Umbilical cord (tissue), 2 donors: ENCODE results near the gene SLC28A1. TPM values are rescaled to one million over a fixed set of nuclear protein-coding genes. Genes with fewer than 3 reads are reported as not detected.

Experiments
- DNase-seq: peaks from one replicate; pipeline ENCODE4 v3.0.0-alpha.2; 2015; ENCODE audit warnings: low spot score
- total RNA-seq: library from RNA; depleted of rRNA; stranded (reverse); fragments of >200 nt; gene quantifications from one replicate; pipeline ENCODE4 v1.2.3, GENCODE V29; 2014; ENCODE audit warnings: low replicate concordance; ENCODE audit not compliant: insufficient read depth

The SLC28A1 gene
- total RNA-seq, 1 donor from 2014 or later, result 0.72 TPM

DNA sequence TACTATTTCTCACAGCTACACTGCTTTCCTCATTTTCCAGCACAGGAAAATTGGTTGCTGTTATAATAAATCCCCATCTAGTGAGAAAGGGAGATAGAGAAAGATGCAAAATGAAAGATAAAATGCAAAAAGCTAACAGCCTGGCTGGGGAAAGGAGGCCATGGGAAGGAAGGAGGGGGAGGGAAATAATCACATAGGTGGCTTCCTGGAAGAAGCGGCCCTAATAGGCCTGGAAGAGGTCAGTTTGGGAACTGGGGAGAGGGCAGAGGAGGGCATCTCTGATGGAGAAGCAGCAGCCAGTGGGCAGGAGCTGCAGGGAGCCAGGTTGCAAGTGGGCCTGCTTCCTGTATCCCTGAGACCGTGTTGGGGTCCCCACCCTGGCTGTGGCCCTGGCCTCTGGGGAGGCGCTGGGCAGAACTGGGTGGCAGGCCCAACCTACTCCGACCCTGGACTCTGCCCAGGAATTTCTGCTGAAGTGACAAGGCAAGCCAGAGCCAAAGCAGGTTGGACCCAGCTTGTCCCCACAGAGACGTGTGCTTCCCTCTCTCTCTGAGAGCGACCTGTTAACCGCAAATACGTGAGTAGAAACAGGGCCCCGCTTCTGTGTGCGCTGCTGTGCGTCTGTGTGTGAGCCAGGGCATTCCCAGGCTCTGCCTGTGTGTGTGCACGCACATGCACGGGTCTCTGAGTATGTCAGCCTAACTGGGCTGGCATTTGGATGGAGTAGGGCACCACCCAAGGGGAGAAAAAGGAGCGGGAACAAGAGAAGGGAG is 1.9 kb downstream of the SLC28A1 start:
- DNase-seq, result no peak

DNA sequence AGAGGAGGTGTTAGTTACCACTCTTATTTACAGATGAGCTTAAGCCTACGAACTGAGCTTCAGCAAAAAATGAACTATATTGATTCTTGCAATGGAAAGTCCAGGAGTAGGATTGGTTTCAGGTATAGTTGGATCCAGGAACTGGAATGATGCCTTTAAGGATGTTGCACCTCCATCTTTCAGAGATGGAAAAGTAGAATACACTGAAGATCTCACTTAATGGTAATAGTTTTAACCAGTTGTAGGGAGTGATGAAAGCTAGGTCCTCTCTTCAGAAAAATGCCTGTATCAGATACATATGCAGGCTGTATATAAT is 2.5 kb downstream of the SLC28A1 start:
- DNase-seq, result no peak

DNA sequence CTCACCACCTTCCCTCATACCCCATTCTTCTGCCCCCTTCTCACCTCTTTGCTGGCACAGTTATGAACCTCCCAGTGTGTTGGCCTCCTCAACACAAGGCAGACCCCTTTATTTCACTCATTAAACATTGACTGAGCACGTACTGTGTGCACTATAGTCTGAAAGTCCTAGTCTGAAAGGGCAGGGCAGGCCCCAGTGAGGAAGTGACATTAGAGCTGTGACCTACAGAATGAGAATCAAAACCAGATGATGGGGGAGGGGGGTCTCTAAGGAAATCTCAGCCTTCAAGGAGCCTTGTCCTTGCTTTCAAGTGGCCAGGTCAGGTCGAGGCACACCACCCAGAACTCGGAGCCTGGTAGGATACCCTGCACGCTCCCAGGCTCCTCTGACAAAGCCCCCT is 3.5 kb downstream of the SLC28A1 start:
- DNase-seq, result no peak

DNA sequence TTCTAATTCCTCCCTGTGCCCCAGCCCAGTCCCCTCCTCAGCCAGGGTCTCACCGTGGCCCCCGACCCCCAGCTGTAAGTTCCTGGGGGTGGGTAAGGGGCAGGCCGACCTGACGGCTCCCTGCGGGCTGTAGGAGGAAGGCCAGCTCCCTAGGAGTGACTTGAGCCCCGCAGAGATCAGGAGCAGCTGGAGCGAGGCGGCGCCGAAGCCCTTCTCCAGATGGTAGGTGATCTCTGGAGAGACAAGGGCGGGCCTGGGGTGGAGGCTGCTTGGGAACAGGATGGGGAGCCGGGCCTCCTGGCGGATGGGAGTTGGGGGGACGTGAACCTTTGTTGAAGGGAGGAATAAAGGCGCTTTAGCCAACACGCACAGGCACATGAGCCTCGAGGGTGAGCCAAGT is 4.2 kb downstream of the SLC28A1 start:
- no peak for DNase-seq

DNA sequence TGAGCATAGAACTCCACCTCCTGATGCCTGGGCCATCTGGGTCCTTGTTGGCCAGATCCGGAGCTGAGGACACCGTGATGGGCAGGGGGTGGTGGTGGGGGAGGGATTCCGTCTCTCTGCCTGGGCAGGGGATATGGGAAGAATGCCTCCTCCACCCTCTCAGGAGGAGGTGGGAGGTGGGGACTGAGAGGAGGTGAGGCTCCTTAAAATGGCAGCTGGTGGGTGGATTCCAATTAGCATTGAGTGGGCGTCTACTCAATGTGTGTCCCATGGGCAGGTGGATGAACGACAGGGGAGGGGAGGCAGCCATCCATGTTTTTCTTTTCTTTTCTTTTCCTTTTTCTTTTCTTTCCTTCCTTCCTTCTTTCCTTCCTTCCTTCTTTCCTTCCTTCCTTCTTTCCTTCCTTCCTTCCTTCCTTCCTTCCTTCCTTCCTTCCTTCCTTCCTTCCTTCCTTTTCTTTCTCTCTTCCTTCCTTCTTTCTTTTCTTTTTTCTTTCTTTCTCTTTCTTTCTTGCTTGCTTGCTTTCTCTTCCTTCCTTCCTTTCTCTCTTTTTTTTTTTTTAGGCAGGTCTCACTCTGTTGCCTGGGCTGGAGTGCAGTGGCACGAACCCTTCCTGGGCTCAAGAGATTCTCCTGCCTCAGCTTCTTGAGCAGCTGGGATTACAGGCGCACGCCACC is 5.0 kb downstream of the SLC28A1 start:
- no peak for DNase-seq

DNA sequence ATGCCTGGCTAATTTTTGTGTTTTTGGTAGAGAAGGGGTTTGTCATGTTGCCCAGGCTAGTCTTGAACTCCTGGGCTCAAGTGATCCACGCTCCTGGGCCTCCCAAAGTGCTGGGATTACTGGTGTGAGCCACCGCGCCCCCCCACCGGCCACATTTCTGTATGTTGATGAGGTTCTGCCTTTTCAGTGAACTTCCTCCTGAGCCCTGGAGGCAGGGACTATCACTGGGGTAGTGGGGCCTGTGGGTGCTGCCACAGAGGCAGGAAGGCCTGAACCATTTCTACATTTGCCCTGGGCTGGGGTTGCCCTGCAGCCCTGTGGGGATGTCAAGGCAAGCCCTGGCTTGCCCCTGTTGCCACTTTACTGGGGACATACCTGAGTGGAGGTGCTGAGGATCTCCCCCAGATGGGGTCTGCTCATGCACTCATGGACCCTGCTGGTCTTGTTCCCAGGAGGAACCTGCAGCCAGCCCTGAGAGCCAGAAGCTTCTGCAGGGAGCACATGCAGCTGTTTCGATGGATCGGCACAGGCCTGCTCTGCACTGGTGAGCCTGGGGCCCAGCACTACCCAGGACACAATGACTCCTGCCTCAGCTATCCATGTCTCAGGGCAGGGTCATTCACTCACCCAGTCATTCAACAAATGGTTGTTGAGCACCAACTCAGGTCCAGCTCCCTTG is 5.7 kb downstream of the SLC28A1 start:
- no peak for DNase-seq

DNA sequence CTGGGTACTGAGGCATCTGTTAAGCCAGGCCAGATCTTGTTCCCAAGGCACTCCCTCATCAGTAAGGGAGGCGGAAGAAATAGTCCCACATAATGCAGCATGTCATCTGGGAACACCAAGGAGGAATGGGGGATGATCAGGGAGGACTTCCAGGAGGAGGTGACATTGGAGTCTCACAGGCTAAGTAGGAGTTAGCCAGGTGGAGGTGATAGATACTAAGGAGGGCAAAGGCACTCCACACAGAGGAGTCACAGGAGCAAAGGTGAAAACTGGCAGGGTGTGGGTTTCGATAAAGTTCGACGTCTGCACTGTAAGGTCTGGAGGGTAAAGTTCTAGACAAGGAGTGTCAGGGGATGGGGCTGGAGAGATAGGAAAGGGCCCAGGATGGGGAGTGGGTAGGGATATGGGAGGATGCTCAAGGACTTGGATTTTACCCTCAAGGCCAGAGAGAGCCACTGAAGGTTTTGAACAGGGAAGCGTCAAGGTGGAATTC is 6.3 kb downstream of the SLC28A1 start:
- DNase-seq, result no peak

DNA sequence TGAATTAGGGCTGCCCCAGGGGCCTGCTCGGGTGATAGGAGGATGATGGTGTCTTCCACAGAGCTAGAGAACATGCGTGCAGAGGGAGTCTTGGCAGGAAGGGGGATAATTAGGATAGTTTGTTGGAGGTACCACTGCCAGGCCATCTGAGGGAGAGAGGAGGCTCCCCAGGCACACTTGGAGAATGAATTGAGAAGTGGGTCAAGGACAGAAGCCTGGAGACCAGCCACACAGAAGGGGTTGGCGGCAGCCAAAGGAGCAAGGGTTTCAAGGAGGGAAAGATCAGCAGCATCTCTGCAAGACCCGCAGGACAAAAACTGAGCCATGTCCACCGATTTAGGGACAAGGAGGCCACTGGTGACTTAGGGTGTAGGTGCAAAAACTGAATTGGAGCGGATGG is 6.9 kb downstream of the SLC28A1 start:
- DNase-seq, result no peak

DNA sequence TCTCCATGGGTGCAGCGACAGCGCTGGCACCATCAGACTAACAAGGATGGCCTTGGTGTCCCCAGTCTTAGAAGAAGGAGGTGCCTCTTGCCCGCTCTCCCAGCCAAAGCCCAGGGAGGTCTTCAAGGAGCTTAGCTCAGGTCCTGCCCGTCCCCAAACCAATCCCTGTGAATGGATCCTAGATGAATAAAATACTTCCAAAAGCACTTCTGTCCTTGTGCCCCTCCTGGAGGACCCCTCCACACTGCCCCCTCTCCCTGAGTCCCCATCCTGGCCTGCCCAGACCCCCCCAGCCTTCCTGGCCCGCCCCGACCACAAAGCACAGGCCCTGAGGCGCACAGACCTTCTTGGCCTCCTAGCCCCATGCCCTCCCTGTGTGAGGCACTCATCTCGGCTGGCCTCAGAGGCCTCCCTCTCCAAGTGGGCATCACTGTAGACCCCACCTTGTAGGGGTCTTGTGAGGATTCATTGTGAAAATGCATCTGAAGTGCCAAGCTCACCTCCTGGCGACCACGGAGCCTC is 8.4 kb downstream of the SLC28A1 start:
- no peak for DNase-seq

DNA sequence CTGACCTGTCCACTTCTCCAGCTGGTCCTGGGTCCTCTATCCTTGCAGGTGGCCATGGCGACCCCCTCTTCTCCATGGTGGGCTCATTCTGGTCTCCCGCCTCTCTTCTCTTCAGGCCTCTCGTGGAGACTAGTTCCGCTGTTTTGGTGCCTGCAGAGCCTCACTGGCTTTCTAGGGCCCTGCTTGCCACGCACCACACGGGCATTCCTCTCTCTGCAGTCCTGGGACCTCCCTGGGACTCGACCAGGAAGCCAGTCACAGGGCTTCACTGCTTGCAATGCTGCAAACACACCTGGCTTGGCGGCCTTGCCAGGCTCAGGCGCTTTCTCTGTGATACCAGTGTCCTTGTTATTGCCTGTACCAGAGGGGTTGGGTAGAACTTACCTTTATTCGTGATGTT is 9.1 kb downstream of the SLC28A1 start:
- DNase-seq, result no peak

DNA sequence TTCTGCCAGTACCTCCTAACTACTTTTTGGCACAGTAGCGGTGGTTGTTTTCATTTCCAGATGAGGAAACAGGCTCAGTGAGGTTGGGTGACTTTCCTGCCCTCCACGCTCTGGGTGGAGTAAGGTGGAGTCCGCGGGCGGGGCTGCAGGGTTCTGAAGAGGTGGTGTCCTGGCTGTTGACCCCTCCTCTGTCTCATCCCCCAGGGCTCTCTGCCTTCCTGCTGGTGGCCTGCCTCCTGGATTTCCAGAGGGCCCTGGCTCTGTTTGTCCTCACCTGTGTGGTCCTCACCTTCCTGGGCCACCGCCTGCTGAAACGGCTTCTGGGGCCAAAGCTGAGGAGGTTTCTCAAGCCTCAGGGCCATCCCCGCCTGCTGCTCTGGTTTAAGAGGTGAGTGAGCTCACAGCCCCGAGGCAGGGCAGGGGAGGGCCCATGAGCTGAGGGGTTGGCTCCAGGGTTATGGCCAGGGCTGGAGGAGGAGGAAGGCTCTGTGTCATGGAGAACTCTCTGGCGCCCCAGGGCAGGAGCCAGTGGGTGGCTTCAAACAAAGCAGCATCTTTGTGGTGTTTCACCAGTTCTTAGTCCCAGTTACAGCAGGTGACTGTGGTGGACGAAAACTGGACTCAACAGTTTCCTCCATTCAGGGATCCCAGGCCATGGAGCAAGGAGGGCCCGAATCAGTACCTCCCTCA is 10.4 kb downstream of the SLC28A1 start:
- no peak for DNase-seq

DNA sequence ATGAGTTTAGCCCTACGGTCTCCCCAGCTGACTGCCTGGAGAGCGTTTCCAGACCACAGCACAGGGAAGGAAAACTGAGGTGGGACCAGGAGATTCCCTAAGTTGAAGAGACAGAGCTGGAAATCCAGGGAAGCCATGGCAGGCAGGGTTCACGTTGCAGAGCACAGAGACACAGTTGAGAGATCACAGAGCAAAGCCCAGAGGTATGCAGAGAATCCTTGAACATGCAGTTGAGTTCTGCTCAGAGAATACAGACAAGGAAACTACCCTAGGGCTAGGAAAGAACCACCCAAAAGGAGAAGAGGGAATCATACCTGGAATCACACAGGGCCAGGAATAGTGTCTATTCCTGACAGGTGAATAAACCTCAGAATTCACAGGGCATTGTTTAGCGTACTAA is 14.3 kb downstream of the SLC28A1 start:
- DNase-seq, result no peak

DNA sequence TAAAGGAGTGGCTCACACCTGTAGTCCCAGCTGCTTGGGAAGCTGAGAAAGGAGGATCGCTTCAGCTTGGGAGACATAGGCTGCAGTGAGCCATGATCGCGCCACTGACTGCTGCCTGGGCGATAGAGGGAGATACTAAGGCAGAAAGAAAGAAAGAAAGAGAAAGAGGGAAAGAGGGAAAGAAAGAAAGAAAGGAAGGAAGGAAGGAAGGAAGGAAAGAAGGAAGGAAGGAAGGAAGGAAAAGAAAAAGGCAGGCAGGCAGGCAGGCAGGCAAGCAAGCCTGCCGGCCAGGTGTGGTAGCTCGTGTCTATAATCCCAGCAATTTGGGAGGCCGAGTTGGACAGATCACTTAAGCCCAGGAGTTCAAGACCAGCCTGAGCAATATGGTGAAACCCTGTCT is 15.3 kb downstream of the SLC28A1 start:
- DNase-seq, result no peak

DNA sequence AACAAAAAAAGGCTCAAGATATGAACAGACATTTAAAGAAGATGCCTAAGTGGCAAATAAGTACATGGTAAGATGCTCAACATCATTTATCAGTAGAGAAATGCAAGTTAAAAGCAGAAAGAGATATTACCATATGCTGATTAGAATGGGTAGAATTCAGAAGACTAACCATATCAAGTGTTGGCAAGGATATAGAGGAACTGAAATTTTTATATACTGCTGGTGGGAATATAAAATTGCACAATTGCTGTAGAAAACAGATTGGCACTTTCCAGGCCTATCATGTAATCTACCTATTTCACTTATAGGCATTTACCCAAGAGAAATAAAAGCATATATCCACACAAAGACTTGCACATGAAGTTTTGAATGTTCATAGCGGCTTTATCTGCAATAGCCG is 17.1 kb downstream of the SLC28A1 start:
- no peak for DNase-seq

DNA sequence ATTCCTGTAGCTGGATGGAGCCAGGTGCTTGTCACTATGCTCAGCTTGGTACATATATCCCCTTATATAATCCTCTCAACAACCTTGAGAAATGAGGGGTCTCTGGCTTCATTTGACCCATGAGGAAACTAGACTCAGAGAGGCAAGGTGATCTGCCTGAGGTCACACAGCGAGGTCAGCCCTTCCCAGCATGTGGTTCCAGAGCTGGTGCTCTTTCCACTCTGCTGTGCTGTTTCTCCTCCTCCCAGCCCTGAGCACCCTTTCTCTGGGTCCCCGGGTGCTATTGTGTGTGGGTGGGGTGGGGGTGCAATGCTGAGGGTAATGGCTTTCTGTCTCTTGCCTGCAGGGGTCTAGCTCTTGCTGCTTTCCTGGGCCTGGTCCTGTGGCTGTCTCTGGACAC is 19.3 kb downstream of the SLC28A1 start:
- DNase-seq, result no peak

DNA sequence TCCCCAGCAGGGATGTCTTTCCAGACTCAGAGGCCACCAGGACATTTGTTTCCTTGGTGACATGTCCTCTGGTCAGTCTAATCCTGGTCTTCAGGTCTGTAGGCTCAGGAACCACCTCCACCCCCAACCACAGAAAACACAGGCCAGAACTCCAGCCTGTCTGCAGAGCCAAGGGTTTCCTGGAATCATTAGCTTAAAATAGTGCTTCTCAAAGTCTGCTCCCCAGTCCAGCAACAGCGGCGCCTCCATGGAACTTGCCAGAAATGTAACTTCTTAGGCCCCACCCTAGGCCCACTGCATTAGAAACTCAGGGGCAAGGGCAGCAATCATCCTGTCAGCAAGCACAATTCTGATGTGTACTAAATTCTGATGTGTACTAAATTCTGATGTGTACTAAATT is 20.0 kb downstream of the SLC28A1 start:
- peak; percentile 87 for DNase-seq

DNA sequence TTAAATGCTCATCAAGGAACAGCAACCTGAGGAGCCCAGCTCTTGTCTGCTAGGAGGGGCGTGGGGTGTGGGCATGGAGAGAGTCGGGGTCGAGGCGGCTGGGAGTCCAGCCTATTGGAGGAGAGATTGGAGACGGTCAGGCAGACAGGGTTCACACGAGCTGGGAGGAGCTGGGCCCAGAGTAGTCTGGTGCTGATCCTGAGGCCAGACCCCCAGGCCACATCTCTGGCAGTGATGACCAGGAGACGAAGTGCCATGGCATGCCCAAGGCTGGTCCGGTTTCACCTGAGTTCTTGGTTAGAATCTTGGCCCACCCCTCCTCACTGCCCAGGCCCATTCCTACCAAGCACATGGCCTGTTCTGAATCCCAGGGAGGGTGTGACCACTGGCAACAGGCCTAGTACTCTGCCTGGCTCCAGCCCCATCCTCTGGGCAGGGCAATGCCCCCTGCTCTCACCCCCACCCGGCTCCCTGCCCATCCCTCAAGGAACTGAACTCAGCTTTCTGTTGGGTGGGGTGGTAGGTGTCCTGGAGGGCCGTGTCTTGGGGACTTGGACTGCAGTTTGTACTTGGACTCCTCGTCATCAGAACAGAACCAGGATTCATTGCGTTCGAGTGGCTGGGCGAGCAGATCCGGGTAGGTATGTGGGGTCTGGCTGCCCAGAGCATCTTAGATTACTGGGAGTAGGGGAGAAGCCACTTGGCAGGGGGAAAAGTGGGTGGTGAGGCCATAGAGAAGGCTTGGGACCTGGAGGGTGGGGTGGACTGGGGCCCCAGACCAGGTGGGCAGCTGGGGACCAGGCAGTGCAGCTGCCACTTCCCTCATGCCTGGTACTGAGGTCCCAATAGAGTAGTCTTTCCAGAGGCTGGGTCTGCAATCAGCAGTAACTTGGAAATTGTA is 20.8 kb downstream of the SLC28A1 start:
- no peak for DNase-seq

DNA sequence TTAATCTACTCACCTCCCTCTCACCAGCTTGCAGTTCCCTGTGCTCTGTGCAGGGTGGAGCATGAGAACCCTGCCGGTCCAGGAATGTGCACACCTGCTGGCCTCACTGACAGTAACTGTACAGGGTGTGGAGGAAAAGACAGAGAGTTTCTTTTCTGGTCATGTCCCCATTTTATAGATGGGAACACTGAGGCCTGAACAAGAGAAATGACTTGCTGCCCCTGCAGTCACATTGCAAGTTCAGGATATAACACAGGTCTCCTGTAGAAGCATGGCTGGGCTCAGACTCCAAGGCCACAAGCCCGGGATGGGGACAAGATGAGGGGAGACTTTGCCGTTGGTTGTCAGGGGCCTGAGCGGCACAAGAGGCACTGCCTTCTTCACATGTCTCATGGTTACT is 23.3 kb downstream of the SLC28A1 start:
- DNase-seq, result no peak

DNA sequence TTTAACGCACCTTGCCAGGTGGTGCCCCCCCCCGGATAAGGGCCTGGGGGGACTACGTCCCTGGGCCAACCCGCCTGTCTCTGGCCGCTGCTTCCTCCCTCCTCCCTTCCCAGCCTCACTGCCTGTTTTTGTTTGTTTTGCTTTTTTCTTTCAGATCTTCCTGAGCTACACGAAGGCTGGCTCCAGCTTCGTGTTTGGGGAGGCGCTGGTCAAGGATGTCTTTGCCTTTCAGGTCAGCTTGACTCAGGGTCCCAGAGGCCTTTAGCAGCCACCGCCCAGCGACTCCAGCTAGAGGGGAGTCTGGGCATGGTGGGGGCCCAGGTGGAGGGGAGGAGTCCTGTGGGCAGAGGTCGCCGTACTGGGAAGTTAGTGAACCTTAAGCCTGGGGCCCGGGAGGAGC is 24.1 kb downstream of the SLC28A1 start:
- DNase-seq, result no peak

DNA sequence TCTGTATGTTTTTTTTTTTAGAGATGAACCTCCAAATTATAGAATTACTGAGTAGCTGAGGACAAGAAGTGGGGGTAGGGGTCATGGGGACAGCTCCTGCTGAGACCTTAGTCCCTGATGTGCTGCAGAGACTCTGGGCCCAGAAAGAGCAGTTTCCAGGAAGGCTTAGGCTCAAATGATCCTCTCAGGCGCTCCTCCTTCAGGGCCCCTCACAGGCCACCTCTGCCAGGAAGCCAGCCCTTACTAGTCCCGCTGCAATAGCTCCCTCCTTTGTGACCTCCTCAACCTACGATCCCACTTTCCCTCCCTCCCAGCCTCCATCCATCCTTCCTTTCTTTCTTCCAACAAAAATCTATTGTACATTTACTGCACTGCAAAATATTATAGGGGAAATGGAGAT is 24.6 kb downstream of the SLC28A1 start:
- no peak for DNase-seq

DNA sequence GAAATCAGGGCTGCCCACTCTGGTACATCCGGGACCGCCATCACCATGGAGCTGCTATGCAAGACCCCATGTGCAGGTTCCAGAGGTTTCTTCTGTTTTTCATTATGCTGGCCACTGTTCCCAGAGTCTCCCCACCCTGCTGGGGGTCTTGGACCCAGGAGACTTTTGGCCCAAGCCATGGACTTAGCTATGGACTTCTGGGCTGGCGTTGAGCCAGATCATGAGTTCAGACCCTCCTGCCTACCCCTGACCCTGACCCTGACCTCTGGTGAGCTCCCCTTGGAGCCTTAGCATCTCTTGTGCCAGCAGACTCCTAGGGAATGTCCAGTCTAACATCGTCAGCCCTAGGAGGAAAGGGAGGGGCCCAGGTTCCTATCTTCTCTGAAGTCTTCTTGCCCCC is 25.3 kb downstream of the SLC28A1 start:
- no peak for DNase-seq
